Caco-2 (cell line): ENCODE measurements around the gene PARD3B. TPM values are rescaled to one million over a fixed set of nuclear protein-coding genes. Genes with fewer than 3 reads are reported as not detected.

Source experiments
- BruUV-seq: library from RNA; stranded (reverse); fragments of 400-500 nt; replicated peaks from 2 replicates; lab custom pipeline; 2021; lab: Mats Ljungman, UMichigan
- CTCF ChIA-PET: fragments of 300-600 bp; sonication (Branson Sonifier 250); formaldehyde crosslinking; loops from one replicate; lab custom pipeline; 2022; ENCODE audit warnings: antibody characterized with exemption; lab: Charles Lee
- POLR2A ChIA-PET: fragments of 300-600 bp; sonication (Branson Sonifier 250); formaldehyde crosslinking; loops from one replicate; lab custom pipeline; 2022; ENCODE audit warnings: antibody characterized with exemption; lab: Charles Lee
- DNase-seq, 2 experiments: peaks; one replicate each; pipeline versions ENCODE4 v3.0.0 to v3.0.0-alpha.2; 2020 to 2022
- H3K27me3 ChIP-seq: replicated peaks from 2 replicates; pipeline ENCODE4 v1.6.0; 2011; ENCODE audit warnings: low read length; ENCODE audit not compliant: control insufficient read depth, insufficient read depth
- H3K36me3 ChIP-seq: 2 replicates; pipeline ENCODE4 v1.5.1; 2011; ENCODE audit warnings: low read length; ENCODE audit not compliant: control insufficient read depth, insufficient read depth
- H3K4me1 ChIP-seq: fragments of 250-450 bp; sonication (Bioruptor Pico); 2 replicates; pipeline ENCODE4 v1.5.1; 2020; ENCODE audit warnings: mild to moderate bottlenecking
- H3K4me3 ChIP-seq: 2 replicates; pipeline ENCODE4 v1.5.1; 2011; ENCODE audit warnings: low read depth, mild to moderate bottlenecking, control low read depth, low read length
- H3K9me3 ChIP-seq: fragments of 250-450 bp; sonication (Bioruptor Pico); 2 replicates; pipeline ENCODE4 v1.5.1; 2020; ENCODE audit warnings: mild to moderate bottlenecking, moderate library complexity
- H3K27ac Mint-ChIP-seq: one replicate; pipeline ENCODE4 v1.8.0; 2022; ENCODE audit warnings: mixed read lengths; ENCODE audit not compliant: unreplicated experiment
- H3K27me3 Mint-ChIP-seq: one replicate; pipeline ENCODE4 v1.8.0; 2022; ENCODE audit warnings: mixed read lengths; ENCODE audit not compliant: insufficient read depth, unreplicated experiment
- H3K36me3 Mint-ChIP-seq: one replicate; pipeline ENCODE4 v1.8.0; 2022; ENCODE audit warnings: mild to moderate bottlenecking, mixed read lengths; ENCODE audit not compliant: insufficient read depth, unreplicated experiment
- H3K4me1 Mint-ChIP-seq: one replicate; pipeline ENCODE4 v1.8.0; 2022; ENCODE audit warnings: low read depth, mixed read lengths; ENCODE audit not compliant: unreplicated experiment
- H3K4me3 Mint-ChIP-seq: one replicate; pipeline ENCODE4 v1.8.0; 2022; ENCODE audit warnings: mild to moderate bottlenecking, moderate library complexity, mixed read lengths; ENCODE audit not compliant: unreplicated experiment
- H3K9me3 Mint-ChIP-seq: one replicate; pipeline ENCODE4 v1.8.0; 2022; ENCODE audit warnings: mixed read lengths; ENCODE audit not compliant: unreplicated experiment
- CTCF ChIP-seq, 2 experiments: fragments of 200-600 bp in 1 of 2; IDR thresholded peaks; 1 replicate in 1 of 2; 2 replicates in 1 of 2; pipeline versions ENCODE4 v1.5.1 to v1.8.0; 2011 to 2022; ENCODE audit warnings: antibody characterized with exemption in 1 of 2, control low read depth in 1 of 2, inconsistent platforms in 1 of 2, low read depth in 1 of 2, low read length in 1 of 2, mild to moderate bottlenecking in 1 of 2, moderate library complexity in 1 of 2; ENCODE audit not compliant: insufficient read depth in 1 of 2, severe bottlenecking in 1 of 2, unreplicated experiment in 1 of 2
- intact Hi-C: fragments of 100-400 bp; cut with micrococcal nuclease; formaldehyde crosslinking; loops from one replicate; pipeline ENCODE4 v1.10.0; 2022; ENCODE audit not compliant: unreplicated experiment
- total RNA-seq: library from RNA; stranded (reverse); gene quantifications from 2 replicates; pipeline ENCODE4 v1.2.3, GENCODE V29; 2022

Gene PARD3B
- total RNA-seq, 1 experiment from 2014 or later: 68.9 TPM

GRCh38 chr2:205128726-205129125 is 583.5 kb downstream of the PARD3B start:
- ChIA-PET POLR2A (no interaction called here), CTCF (no interaction called here)
- Mint-ChIP-seq H3K36me3 (peaks cover 19% of the 10 kb centered on the region), H3K4me3 (no peak overlapping the region), H3K27ac (no peak overlapping the region), H3K27me3 (no peaks in the 10 kb centered on the region), H3K4me1 (no peaks in the 10 kb centered on the region), H3K9me3 (no peaks in the 10 kb centered on the region)
- Histone ChIP-seq H3K4me1 (no peaks in the 10 kb centered on the region), H3K27me3 (no peaks in the 10 kb centered on the region), H3K4me3 (no peak overlapping the region), H3K9me3 (no peaks in the 10 kb centered on the region; the same call in 1 of the 2 replicates), H3K36me3 (no peaks in the 10 kb centered on the region; the same call in 1 of the 2 replicates)
- DNase-seq: no peak
- no peak for TF ChIP-seq CTCF (IDR thresholded peaks at IDR 0.05; ENCODE audit: insufficient read depth in 1 of 2, low read depth in 1 of 2, low read length in 1 of 2, severe bottlenecking in 1 of 2, unreplicated experiment in 1 of 2)
- no TSS peak for BruUV-seq
- intact Hi-C loops: no loop called here

DNA sequence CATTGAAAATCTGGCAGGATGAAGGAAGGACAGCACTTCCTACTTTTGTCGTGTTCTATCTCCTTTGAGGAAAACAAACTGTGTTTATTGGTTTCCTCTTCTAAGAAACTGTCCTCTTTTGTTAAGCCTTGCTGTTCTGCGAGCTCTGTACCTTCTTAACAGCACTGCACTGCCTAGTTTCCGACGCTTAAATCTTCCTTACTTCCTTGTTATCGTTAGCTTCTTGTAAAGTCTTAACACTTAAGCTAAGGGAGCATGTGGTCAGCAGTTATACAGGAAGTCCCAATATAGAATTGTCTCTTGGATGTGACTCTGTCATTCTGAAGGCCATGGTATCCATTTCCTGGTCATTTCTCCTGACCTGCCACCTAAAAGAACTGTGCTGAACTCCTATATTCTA is 584.3 kb downstream of the PARD3B start:
- Histone ChIP-seq H3K4me3 (no peak overlapping the region), H3K27me3 (no peaks in the 10 kb centered on the region), H3K4me1 (no peaks in the 10 kb centered on the region), H3K36me3 (no peaks in the 10 kb centered on the region; the same call in 1 of the 2 replicates), H3K9me3 (no peaks in the 10 kb centered on the region; the same call in 1 of the 2 replicates)
- TF ChIP-seq CTCF (IDR thresholded peaks at IDR 0.05; ENCODE audit: insufficient read depth in 1 of 2, low read depth in 1 of 2, low read length in 1 of 2, severe bottlenecking in 1 of 2, unreplicated experiment in 1 of 2): no peak
- Mint-ChIP-seq H3K4me1 (no peaks in the 10 kb centered on the region), H3K9me3 (no peaks in the 10 kb centered on the region), H3K27ac (no peak overlapping the region), H3K27me3 (no peaks in the 10 kb centered on the region), H3K36me3 (peaks cover 19% of the 10 kb centered on the region), H3K4me3 (no peak overlapping the region)
- no peak for DNase-seq
- intact Hi-C loops: no loop called here
- ChIA-PET CTCF (no interaction called here), POLR2A (no interaction called here)
- BruUV-seq: no TSS peak

DNA sequence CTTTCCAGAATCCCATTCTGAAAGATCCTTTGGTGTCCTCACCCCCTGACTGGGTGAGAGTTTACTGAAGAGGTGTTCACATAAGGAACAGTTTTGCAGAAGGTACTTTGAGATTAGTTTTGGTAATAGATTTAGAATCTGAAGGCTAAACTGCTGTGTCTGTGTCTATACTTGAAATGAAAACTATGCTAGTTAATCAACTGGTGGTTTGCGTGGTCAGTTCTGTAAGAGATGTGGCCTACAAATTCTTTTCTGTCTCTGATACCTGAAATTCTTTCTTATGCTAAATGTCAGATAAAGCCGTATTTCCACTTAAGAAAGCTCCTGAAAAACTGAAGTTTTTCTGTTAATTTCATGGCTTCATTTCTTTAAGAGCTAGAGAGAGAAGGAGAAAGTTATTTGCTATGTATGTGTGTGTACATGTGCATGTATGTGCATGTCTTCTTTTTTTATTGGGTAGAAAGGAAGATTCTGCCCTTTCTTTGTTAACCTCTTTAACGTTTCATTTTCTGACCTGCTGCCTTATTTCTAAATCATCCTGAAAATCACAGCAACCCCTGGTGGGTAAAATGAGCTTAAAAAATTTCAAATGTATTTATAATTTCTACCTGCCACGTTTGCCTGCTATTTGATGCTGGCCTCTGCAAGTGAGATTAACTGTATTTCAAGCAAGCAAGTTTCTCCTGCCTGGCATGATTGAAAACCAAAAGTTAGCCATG is 585.0 kb downstream of the PARD3B start:
- Mint-ChIP-seq H3K9me3 (no peaks in the 10 kb centered on the region), H3K4me3 (no peak overlapping the region), H3K27ac (no peak overlapping the region), H3K36me3 (peaks cover 16% of the 10 kb centered on the region), H3K4me1 (no peaks in the 10 kb centered on the region), H3K27me3 (no peaks in the 10 kb centered on the region)
- intact Hi-C loops: loop anchor here (10.0 kb wide), 1 partner anchor 255 kb away; no protein-coding TSS in a partner anchor
- no TSS peak for BruUV-seq
- POLR2A ChIA-PET: no interaction called here
- Histone ChIP-seq H3K27me3 (no peaks in the 10 kb centered on the region), H3K36me3 (no peaks in the 10 kb centered on the region; the same call in 1 of the 2 replicates), H3K4me1 (no peaks in the 10 kb centered on the region), H3K4me3 (no peak overlapping the region), H3K9me3 (no peaks in the 10 kb centered on the region)
- DNase-seq: no peak
- peak in 1 of 2 experiments; percentile 19 for TF ChIP-seq CTCF (IDR thresholded peaks at IDR 0.05; ENCODE audit: insufficient read depth in 1 of 2, low read depth in 1 of 2, low read length in 1 of 2, severe bottlenecking in 1 of 2, unreplicated experiment in 1 of 2)
- CTCF ChIA-PET: interaction anchor here (0.6 kb wide), 1 partner anchor 400 kb away, joined by 3 read pairs; no protein-coding TSS in a partner anchor
